Forelimb muscle (tissue), 1 donor: Measurements from ENCODE around the gene ZNF746. TPM values are rescaled to one million over a fixed set of nuclear protein-coding genes. Genes with fewer than 3 reads are reported as not detected.

Source experiments
- DNase-seq: peaks from one replicate; pipeline ENCODE4 v3.0.0-alpha.2; 2013; ENCODE audit warnings: low read depth
- polyA plus RNA-seq: library from polyadenylated mRNA; unstranded; fragments of 120-200 nt; gene quantifications from one replicate; pipeline ENCODE4 v1.2.1, GENCODE V29; 2013; ENCODE audit not compliant: insufficient read length

ZNF746 gene
- polyA plus RNA-seq, 1 donor, result 9.7 TPM

DNA sequence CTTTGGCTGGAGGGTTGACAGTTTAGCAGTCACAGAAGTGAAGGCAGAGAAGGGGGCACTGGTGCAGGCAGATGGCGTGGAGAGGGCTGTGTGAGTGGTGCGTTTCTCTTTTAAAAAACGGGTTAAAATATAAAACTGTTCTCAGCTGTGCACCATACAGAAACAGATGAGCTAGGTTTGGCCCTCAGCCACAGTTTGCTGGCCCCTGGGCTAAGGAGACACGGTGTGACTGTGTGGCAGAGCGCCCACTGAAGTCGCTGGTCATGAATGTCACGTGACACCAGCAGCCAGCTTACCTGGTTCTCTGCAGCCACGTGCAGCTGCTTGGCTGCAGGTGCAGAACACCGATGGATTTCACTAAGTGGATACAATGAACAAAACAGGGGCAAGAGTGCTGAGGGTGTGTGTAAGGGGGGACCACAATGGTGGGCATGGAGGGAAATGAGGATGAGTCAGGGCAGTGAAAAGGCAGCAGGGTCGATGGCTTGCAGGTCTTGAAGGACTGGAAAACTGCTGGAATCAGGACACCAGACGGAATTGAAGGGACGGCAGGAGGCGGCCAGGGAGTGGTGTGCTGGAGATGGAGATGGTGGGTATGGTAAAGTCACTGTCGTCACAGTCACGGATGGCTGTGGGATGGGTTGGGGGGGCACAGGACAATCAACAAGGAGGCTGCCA lies 7.4 kb downstream of the ZNF746 start:
- DNase-seq, result no peak

DNA sequence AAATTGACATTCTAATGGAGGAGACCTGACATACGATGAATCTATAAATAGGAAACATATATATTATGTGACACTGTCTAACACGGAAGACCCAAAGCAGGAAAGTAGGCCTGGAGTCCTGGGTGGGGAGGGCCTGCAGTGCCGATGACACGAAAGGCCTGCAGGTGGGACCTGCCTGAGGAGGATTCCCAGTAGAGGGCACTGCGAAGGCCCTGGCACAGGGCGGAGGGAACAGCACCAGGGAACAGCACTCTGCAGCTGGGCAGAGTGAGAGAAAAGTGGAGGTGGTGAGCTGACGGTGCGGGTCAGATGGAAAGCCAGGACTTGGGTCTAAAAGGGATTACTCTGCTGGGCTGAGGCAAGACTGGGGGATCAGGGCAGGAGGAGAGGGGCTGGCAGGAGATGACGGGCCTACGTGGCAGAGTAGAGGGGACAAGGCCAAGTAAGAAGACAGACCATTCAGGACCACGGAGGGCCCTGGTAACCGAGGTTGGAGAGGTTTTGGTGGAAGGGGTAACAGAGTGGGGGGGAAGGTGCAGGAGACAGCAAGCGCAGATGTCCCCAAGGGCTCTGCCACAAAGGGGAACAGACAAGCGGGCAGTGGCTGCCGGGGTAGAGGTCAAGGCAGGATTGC lies 8.1 kb downstream of the ZNF746 start:
- no peak for DNase-seq

DNA sequence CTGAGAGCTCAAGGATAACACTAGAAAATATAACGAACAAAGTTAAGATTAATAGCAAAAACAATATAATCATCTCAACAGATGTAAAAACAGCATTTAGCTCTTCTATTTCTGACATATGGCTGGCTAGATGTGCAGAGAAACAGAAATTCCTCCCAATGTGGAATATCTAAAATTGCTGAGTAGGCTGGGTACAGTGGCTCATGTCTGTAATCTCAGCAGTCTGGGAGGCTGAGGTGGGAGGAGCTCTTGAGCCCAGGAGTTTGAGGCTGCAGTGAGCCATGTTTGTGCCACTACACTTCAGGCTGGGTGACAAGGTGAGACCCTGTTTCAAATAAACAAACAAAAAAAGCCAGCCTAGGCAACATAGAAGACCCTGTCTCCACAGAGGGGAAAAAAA lies 18.0 kb downstream of the ZNF746 start:
- no peak for DNase-seq

DNA sequence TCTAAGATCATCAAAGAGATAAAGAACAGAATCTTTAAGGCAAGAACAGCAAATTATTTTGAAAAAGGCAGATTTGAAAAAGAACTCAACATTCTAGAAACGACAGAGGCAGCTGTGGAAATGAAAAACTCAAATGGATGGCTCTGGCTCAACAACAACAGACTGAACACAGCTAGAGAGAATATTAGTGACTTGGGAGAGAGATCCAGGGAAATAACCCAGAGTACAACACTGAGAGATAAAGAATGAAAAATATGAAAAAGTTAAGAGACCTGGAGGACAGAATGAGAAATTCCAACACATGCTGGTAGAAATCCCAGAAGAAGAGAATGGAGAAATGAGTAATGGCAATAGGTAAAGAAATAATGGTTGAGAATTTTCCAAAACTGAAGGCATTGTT lies 18.9 kb downstream of the ZNF746 start:
- no peak for DNase-seq

DNA sequence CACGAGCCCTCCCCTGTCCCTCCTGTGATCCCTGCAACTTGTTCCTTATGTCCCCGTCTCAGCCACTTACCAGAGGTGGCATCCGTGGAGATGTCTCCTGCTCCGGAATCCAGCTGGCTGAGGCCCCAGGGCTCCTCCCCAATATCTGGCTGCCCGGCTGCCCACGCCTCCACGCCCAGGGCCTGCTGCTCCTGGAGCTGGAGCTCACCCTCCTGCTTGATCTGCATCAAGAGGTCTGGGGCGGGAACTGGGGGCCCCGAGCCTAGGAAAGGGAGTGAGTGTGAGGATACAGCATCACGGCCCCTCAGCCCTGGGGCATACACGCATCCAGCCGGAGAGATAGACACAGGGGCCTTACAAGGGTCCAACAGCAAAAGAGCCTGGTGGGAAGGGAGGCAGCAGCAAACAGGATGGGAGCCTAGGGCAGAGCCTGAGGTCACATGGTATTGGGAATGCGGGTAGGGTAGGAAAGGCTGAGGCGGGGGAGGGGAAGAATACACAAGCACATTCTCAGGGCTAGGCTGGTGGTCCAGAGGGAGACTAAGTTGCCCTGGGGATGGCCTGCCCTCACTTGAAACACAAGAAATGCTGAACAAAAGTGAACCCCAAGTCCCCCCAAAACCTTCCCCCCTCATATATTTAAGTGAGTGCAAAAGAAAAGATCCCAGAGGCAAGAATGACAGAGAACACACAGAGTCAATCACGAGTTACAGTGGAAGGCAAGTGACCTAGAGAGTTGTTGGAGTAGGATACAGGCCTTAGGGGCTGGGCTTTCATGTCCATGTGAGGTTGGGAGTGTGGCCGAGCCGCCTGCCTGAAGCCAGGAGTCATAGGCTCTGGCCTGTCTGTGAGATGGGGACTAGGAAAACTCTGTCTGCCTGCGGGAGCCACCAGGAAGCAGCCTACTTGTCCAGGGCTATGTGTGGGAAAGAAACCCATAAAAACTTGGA lies 19.8 kb downstream of the ZNF746 start:
- no peak for DNase-seq

DNA sequence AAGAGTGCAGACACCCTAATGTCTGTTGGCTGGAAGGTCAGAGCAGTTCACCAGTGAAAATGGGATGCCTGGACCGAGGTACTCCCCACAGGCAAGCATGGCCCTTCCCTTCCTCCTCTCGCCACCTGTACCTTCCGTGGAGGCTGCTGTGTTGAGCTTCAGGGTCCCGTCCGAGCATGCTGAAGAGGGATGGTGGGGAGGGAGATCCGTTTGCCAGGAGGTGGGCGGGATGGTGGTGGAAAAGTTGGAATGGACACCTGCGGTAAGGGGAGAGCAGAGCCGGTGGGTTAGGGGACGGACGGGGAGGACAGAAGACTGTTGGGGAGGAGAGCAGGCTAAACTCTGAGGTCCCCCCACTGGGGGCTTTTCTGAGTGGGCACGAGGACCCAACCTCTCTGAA lies 20.8 kb downstream of the ZNF746 start:
- no peak for DNase-seq

DNA sequence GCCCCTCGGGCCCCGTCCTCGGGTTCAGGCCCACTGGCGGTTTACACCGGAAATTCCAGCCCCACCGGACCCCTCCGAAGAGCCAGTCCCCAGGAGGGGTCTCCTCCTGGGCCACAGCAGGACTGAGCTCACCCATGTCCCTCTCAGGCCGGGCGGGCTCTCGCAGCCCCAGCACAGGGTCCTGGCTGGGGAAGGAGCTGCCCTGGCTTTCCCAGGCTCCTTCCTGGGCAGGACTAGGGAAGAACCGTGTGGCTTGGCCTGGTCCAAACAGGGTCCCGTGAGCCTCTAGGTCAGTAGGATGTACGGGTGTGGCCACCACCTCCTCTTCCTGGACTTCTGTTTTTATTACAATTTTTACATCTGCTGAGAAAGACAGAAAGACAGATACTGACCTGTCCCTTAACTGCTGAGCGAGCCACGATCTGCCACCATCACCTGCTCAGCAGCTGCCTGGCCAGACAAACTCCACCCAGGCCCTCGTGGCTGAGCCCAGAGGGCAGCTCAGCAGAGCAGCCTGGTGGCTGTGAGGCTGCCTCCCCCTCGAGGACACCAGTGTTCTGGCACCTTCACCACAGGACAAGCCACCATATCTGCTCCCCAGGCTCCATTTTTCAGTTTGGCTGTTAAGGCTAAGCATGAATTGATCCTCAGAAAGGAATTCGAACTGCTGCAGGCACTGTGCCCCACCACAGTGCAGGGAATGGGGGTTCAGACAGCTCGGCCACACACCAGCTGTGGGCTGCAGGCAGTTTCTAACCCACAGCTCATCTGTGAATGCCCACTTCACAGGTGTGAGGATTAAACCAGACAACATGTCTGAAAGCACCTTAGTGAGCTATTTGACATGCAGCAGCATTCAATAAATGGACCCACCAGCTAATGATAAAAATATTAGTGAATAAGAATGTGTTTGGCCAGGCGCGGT lies 22.2 kb downstream of the ZNF746 start:
- no peak for DNase-seq

DNA sequence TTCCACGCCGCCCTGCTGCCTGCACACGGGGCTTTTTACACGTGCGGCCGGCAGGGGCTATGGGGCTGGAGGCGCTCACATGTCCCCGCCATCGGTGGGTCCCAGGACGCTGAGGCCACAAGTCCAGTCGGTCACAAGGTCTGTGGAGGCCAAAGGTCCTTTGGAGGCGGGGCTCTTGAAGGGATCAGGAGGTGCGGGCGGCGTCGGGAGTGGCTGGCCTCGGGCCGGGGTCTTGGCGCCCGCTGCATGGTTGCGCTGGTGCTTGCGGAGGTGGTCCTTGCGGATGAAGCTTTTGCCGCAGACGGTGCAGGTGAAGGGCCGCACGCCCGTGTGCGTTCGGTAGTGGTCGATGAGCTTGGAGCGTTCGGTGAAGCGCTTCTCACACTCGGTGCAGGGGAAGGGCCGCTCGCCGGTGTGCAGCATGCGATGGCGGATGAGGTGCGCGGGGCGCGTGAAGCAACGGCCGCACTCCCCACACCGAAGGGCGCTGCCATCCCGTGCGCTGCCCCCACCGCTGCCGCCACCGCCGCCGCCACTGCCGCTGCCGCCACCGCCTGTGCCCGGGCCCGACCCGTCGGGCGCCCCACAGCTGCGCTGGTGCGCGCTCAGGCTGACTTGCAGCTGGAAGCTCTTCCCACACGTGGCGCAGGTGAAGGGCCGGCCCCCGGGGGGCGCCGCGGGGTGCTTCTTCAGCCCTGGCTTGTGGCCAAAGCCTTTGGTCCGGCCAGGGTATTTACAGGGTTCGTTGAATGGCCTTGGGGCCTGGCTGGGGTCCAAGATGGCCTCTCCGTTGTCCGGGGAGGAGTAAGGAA lies 23.1 kb downstream of the ZNF746 start:
- no peak for DNase-seq

DNA sequence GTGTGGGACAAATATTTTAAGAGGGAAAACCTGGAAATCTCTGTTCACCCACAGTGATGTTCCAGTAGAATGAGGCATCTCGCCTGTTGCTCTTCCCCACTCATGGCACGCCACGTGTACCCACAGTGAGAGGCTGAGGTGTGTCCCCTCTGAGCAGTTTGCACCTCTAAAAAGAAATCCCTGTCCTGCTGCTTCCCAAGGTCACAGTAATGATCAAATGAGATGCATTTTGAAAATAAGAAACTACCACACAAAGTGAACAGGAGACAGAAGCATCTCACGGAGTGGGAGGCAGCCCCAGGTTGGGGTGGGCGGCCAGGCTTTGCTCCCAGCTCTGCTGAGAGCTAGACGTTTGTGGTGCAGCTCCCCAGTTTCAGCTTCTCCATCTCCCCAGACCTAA lies 24.4 kb downstream of the ZNF746 start:
- DNase-seq, result no peak

DNA sequence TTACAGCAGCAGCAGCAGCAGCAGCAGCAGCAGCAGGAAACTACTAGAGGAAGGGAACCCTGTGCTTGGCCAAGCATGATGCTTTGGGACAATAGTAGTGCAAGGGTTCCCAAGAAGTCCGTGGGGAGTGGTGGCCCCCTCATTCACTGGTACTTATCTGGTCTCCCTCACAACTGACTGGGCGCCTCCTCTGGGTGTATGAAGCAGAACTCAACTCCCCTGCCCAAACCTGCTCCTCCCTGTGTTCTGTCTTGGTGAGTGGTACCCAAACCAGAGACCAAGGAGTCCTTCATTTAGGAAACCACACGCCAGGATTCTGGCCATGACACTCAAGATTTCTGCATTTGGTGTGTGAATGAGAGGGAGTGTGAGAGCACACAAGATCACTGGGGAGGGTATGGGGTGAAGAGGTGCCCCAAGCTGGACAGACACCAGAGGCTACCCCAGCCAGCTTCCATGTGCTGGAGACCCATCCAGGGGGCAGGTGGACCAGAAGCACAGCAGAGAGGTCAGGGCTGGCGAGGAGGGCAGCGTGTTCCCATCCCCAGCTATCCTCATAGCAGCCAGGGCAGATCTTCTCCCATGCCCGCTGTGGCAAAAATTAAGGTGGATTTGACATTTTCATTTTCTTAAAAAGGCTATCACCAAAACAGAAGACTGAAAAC lies 26.2 kb downstream of the ZNF746 start:
- no peak for DNase-seq

DNA sequence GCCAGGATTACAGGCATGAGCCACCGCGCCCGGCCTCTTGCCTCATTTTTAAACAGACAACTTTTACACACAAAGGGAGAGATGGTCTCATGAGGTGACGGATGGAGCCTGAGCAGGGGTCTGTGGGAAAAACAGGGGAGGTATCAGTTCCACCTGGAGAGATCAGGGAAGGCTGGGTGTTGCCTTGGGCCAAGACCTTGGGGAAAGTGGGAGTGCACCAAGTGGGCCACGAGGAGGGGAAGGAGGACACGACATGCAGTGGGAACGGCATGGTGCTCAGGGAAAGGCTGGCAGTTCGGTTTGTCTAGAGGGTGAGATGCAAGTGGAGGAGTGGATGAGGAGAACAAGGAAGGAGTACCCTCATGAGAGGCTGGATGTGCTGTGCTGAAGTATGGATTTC lies 27.8 kb downstream of the ZNF746 start:
- DNase-seq, result no peak

DNA sequence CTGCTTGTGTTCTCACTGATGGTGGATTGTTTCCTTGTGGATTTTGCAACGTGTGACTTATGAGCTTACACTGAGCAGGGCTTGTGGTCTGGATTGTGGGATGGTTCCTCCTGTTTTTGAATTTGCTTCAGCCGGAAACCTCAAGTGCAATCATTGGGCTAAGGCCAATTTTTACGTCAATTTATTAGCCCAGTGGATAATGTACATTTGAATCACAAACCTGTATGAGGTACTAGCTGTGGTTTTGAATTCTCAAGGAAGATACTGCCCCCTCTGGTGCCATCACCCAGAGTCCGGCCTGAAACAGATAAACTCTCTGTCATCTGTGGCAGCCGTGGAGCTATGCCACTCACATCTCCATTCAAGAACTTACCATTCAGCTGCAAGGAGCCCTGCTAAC lies 29.4 kb downstream of the ZNF746 start:
- DNase-seq, result no peak

DNA sequence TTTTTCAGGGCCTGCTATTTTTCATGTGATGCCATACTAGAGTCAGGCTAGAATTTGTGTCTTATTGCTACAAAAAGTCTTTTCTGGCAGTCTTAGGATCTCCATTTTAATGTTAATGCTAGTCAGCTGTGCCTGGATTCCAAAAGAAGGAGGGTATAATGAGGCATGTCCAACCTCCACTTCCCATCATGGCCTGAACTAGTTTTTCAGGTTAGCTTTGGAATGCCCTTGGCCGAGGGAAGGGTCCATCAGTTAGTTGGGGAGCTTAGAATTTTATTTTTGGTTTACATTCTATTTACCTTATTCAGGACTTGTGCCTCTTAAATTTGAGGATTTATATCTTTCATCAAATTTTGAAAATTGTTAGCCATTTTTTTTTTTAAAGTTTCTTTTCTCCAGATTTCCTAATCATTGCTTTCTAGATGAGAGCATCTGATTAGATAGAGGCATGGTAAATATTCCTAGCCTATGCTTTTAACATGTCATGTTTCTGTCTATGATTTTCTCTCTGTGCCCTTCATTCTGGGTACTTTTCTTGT lies 30.2 kb downstream of the ZNF746 start:
- DNase-seq, result no peak

DNA sequence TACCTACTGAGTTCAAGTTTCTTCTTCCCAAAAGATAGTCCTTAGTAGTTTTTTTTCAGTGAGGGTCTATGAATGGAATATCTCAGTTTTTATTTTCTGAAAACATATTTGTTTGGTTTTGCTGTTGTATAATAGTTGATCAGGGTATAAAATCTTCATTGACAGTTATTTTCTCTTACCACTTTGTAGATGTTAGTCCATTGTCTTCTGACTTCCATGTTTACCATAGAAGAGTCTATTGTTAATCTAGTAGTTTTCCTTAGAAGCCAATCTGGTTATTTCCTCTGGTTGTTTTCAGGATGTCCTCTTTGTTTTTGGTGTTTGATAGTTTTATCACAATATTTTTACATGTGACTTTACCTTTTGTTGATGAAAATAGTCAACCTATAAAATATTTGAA lies 31.2 kb downstream of the ZNF746 start:
- DNase-seq, result no peak

DNA sequence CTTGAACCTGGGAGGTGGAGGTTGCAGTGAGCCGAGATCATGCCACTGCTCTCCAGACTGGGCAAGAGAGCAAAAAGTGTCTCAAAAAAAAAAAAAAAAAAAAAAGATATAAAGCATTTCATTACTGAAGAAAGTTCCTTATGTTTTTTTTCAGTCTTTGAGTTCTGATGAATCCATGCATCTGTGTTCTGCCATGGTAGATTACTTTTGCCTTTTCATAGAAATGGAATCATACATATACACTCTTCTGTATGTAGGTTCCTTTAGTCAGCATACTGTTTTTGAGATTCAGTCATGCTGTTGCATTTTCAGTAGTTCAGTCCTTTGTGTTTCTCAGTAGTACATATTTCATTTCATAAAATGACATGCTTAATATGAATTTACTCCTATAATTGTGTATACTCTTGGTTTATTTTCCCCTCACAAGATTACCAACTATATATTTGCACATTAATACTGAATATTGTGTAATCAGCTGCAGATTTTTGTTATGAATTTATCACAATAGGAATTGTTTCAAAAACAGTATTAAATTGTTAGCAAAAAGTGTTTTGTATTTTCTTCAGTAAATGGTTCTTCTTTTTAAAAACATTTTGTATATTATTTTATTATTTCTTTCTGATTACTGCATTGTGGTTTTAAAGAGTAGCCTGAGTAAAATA lies 34.0 kb downstream of the ZNF746 start:
- no peak for DNase-seq

DNA sequence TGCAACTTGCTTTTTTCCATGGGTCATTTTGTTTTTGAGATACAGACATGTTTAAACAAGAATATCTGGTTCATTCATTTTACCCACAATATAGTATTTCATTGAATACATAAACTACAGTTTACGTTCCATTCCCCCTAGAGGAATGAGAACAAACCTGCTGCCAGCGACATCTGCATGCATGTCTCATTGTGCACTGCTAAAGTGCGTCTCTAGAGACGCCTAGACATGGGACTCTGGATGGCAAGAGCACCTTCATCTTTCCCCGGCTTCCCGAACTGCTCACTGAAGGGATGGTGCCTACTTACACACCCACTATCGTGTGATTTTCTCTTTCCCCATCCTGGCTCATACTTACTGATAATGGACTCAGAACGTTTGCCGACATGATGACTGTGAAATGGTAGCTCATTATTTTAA lies 35.5 kb downstream of the ZNF746 start:
- DNase-seq, result no peak

DNA sequence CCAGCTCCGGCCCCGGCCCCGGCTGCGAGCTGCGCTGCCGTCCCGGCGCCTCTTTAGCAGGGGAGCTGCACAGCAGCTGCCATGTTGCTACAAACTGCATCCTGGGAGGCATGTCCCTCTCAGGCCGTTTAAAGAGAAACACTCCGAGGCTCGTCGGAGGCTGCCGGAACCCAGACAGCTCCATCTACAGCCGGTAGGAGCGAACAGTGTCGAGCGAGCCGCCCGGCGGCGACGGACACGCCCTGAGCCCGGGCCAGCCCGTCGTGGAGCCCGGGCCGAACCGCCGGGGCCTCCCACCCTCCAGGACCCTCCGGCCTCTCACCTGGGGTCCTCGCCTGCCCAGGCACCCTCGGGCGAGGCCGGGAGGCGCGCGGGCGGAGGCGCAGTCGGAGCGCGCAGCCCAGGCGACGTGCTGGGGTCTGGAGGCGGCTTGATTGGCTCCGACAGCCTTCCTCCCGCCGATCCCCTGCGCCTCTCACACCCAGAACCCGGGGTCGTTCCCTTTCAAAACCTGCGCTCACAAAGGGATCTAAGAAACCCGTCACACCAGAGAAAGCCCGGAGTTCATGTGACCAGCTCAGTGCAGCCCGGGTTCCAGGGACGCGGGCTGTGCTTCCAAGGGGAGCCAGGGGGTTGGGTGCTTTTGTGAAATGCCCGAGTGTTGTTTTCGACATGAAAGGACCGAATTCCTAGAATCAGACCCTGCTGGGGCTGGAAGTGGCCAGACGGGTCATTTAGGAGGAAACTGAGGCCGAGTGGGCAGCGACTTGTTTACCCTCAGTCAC lies 36.9 kb downstream of the ZNF746 start, which contains the start of gene ZNF777:
ZNF777 (minus strand) TSS at position 570 of the 785 bp plus-strand sequence. CDS start 5,040 bp downstream, outside the sequence.
- peak; percentile 74 for DNase-seq
